IMR-90 (cell line): ENCODE results near the gene TBC1D9B.

Experiments used
- CHD1 ChIP-seq: IDR thresholded peaks from 2 replicates; pipeline ENCODE4 v1.6.1; 2012; ENCODE audit warnings: low read depth, low read length, improper control_type of control experiment
- ELK1 ChIP-seq: fragments of 150-350 bp; IDR thresholded peaks from 2 replicates; pipeline ENCODE4 v1.6.1; 2016; ENCODE audit warnings: low read depth, mild to moderate bottlenecking, low read length, moderate library complexity, borderline replicate concordance
- MAZ ChIP-seq: IDR thresholded peaks from 2 replicates; pipeline ENCODE4 v1.6.1; 2012; ENCODE audit warnings: low read depth, mild to moderate bottlenecking, low read length, improper control_type of control experiment, moderate library complexity, borderline replicate concordance
- POLR2A ChIP-seq: IDR thresholded peaks from 2 replicates; pipeline ENCODE4 v1.6.1; 2012; ENCODE audit warnings: mild to moderate bottlenecking, low read depth, low read length
- RAD21 ChIP-seq: IDR thresholded peaks from 2 replicates; pipeline ENCODE4 v1.6.1; 2012; ENCODE audit warnings: low read length, improper control_type of control experiment
- RFX5 ChIP-seq: IDR thresholded peaks from 2 replicates; pipeline ENCODE4 v1.8.0; 2012; ENCODE audit warnings: low read depth, mild to moderate bottlenecking, low read length, moderate library complexity
- TF ChIP-seq, protein P1 (sequence below): conservative IDR thresholded peaks from 2 replicates; pipeline ENCODE4 v1.5.1; 2012; ENCODE audit warnings: mild to moderate bottlenecking, low read depth, low read length, improper control_type of control experiment
- TF ChIP-seq, protein P2 (sequence below): fragments of 150-350 bp; IDR thresholded peaks from 2 replicates; pipeline ENCODE4 v1.6.1; 2017; ENCODE audit warnings: mild to moderate bottlenecking, antibody characterized with exemption, low read length, low read depth

GRCh38 chr5:179914032-179914755, 6.5 kb upstream of the TBC1D9B start:
- TF ChIP-seq RAD21 (no peak), POLR2A (no peak), ELK1 (no peak), RFX5 (no peak), CHD1 (no peak), MAZ (no peak)
- TF ChIP-seq, protein P1, sequence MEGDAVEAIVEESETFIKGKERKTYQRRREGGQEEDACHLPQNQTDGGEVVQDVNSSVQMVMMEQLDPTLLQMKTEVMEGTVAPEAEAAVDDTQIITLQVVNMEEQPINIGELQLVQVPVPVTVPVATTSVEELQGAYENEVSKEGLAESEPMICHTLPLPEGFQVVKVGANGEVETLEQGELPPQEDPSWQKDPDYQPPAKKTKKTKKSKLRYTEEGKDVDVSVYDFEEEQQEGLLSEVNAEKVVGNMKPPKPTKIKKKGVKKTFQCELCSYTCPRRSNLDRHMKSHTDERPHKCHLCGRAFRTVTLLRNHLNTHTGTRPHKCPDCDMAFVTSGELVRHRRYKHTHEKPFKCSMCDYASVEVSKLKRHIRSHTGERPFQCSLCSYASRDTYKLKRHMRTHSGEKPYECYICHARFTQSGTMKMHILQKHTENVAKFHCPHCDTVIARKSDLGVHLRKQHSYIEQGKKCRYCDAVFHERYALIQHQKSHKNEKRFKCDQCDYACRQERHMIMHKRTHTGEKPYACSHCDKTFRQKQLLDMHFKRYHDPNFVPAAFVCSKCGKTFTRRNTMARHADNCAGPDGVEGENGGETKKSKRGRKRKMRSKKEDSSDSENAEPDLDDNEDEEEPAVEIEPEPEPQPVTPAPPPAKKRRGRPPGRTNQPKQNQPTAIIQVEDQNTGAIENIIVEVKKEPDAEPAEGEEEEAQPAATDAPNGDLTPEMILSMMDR = no peak
- TF ChIP-seq, protein P2, sequence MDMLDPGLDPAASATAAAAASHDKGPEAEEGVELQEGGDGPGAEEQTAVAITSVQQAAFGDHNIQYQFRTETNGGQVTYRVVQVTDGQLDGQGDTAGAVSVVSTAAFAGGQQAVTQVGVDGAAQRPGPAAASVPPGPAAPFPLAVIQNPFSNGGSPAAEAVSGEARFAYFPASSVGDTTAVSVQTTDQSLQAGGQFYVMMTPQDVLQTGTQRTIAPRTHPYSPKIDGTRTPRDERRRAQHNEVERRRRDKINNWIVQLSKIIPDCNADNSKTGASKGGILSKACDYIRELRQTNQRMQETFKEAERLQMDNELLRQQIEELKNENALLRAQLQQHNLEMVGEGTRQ = no peak
